Islet precursor cell (in vitro differentiated cells): ENCODE results near the gene NTS.

Experiments used
- DNase-seq: peaks from one replicate; pipeline ENCODE4 v3.0.0-alpha.2; 2018

Gene NTS

GRCh38 chr12:85874031-85874461 is at the start of gene NTS:
Gene NTS (plus strand): TSS chr12:85874295. CDS start chr12:85874404, 109 bp downstream.
- DNase-seq = peak; percentile 86

- no peak for DNase-seq
These were observed 48.3 kb upstream of the NTS start for GRCh38 chr12:85825746-85826145.

GRCh38 chr12:85828576-85828975 is 45.5 kb upstream of the NTS start:
- no peak for DNase-seq

- no peak for DNase-seq
These were observed 44.7 kb upstream of the NTS start for GRCh38 chr12:85829391-85829790.

GRCh38 chr12:85831327-85831990 is 42.6 kb upstream of the NTS start:
- DNase-seq = no peak

GRCh38 chr12:85833579-85833978 is 40.5 kb upstream of the NTS start:
- DNase-seq = no peak

- DNase-seq = no peak
These were observed 39.7 kb upstream of the NTS start for GRCh38 chr12:85834378-85834777.

- no peak for DNase-seq
These were observed 38.5 kb upstream of the NTS start for GRCh38 chr12:85835426-85836196.

GRCh38 chr12:85836197-85837090 is 37.7 kb upstream of the NTS start, which contains the start of gene RASSF9:
Gene RASSF9 (minus strand): TSS chr12:85836409. CDS start chr12:85836201, 208 bp downstream.
- peak; percentile 87 for DNase-seq

- no peak for DNase-seq
These were observed 30.3 kb upstream of the NTS start for GRCh38 chr12:85843606-85844310.

- DNase-seq = no peak
These were observed 24.8 kb upstream of the NTS start for GRCh38 chr12:85849344-85849743.

GRCh38 chr12:85855305-85855704 is 18.8 kb upstream of the NTS start:
- no peak for DNase-seq

GRCh38 chr12:85856966-85857365 is 17.1 kb upstream of the NTS start:
- DNase-seq = no peak

- peak; percentile 87 for DNase-seq
These were observed 8.2 kb upstream of the NTS start for GRCh38 chr12:85865890-85866289.

GRCh38 chr12:85866986-85867776 is 6.9 kb upstream of the NTS start:
- no peak for DNase-seq

- no peak for DNase-seq
These were observed 1.5 kb upstream of the NTS start for GRCh38 chr12:85872497-85873091.

GRCh38 chr12:85877459-85877858 is 3.4 kb downstream of the NTS start:
- no peak for DNase-seq

GRCh38 chr12:85883763-85884162 is 9.7 kb downstream of the NTS start:
- DNase-seq = no peak

- no peak for DNase-seq
These were observed 20.6 kb downstream of the NTS start for GRCh38 chr12:85894653-85895052.

- no peak for DNase-seq
These were observed 46.3 kb downstream of the NTS start for GRCh38 chr12:85920324-85920947.
